AG10803 (cell line): Measurements from ENCODE around the gene ODAD4.

ENCODE experiments used
- DNase-seq: peaks from one replicate; pipeline ENCODE4 v3.0.0; 2010; ENCODE audit warnings: low read depth
- H3K4me3 ChIP-seq: 2 replicates; pipeline ENCODE4 v1.5.1; 2011; ENCODE audit warnings: mild to moderate bottlenecking, low read length, control low read depth
- TF ChIP-seq, protein P1 (sequence below): conservative IDR thresholded peaks from 2 replicates; pipeline ENCODE4 v1.5.1; 2011; ENCODE audit warnings: mild to moderate bottlenecking, low read length, control low read depth, inconsistent platforms

ODAD4 gene

DNA sequence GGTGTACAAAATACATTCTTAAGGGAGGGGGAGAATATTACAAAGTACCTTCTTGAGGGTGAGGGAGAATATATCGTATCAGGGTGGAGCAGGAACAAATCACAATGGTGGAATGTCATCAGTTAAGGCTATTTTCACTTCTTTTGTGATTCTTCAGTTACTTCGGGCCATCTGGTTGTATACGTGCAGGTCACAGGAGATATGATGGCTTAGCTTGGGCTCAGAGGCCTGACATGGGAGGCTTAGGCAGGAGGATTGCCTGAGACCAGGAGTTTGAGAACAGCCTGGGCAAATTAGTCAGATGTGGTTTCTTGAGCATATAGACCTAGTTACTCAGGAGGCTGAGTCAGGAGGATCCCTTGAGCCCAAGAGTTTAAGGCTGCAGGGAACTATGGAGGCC is 13.1 kb downstream of the ODAD4 start:
- no peak for DNase-seq
- TF ChIP-seq, protein P1, sequence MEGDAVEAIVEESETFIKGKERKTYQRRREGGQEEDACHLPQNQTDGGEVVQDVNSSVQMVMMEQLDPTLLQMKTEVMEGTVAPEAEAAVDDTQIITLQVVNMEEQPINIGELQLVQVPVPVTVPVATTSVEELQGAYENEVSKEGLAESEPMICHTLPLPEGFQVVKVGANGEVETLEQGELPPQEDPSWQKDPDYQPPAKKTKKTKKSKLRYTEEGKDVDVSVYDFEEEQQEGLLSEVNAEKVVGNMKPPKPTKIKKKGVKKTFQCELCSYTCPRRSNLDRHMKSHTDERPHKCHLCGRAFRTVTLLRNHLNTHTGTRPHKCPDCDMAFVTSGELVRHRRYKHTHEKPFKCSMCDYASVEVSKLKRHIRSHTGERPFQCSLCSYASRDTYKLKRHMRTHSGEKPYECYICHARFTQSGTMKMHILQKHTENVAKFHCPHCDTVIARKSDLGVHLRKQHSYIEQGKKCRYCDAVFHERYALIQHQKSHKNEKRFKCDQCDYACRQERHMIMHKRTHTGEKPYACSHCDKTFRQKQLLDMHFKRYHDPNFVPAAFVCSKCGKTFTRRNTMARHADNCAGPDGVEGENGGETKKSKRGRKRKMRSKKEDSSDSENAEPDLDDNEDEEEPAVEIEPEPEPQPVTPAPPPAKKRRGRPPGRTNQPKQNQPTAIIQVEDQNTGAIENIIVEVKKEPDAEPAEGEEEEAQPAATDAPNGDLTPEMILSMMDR: no peak
- no peak overlapping the region for H3K4me3 ChIP-seq

DNA sequence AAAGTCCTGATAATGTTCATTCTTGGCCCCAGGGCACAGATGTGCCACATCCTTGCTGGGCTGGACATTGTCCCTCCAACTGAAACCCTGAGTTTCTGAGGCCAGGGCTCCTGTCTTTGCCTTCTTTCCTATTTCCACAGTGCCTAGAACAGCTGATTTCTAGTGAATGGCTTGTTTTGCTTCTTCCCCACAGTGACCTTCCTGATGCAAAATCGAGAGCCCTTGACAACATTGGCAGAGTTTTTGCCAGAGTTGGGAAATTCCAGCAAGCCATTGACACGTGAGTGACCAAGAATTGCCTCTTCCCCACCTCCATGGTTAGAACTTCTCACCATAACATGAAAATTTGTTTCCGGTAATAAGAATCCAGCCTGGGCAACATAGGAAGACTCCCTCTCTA is 14.5 kb downstream of the ODAD4 start:
- TF ChIP-seq, protein P1: no peak
- no peak for DNase-seq
- no peak overlapping the region for H3K4me3 ChIP-seq

DNA sequence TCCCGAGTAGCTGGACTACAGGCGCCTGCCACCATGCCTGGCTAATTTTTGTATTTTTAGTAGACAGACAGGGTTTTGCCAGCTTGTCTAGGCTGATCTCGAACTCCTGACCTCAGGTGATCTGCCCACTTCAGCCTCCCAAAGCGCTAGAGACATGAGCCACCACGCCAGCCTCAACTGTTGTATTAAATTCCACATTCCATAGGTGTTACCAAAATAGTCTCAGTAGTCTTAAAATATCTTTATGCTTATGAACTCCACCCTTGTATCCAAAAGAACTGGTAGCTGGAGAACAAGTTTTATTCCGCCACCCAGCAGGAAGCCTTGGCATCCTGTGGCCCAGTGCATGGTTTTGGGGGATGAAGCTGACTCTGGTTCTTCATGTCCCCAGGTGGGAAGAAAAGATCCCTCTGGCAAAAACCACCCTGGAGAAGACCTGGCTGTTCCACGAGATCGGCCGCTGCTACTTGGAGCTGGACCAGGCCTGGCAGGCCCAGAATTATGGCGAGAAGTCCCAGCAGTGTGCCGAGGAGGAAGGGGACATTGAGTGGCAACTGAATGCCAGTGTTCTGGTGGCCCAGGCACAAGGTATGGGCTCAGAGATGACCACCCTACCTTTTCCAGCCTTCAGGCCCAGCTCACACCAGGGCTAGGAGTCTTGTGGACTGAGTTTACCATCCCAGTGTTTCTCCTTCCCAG is 18.5 kb downstream of the ODAD4 start:
- no peak overlapping the region for H3K4me3 ChIP-seq
- DNase-seq: no peak
- TF ChIP-seq, protein P1: no peak

DNA sequence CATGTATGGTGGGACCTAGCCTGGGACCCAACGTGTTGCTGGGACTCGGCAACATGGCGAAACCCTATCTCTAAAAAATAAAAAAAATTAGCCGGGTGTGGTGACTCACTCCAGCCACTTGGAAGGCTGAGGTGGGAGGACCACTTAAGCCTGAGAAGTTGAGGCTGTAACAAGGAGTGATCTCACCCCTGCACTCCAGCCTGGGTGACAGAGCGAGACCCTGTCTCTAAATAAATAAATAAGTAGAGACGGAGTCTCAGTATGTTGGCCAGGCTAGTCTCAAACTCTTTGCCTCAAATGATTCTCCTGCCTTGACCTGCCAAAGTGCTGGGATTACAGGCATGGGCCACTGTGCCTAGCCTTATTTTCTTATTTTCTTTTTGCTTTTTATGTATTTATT is 26.1 kb downstream of the ODAD4 start:
- DNase-seq: no peak
- H3K4me3 ChIP-seq: no peak overlapping the region
- TF ChIP-seq, protein P1: no peak

DNA sequence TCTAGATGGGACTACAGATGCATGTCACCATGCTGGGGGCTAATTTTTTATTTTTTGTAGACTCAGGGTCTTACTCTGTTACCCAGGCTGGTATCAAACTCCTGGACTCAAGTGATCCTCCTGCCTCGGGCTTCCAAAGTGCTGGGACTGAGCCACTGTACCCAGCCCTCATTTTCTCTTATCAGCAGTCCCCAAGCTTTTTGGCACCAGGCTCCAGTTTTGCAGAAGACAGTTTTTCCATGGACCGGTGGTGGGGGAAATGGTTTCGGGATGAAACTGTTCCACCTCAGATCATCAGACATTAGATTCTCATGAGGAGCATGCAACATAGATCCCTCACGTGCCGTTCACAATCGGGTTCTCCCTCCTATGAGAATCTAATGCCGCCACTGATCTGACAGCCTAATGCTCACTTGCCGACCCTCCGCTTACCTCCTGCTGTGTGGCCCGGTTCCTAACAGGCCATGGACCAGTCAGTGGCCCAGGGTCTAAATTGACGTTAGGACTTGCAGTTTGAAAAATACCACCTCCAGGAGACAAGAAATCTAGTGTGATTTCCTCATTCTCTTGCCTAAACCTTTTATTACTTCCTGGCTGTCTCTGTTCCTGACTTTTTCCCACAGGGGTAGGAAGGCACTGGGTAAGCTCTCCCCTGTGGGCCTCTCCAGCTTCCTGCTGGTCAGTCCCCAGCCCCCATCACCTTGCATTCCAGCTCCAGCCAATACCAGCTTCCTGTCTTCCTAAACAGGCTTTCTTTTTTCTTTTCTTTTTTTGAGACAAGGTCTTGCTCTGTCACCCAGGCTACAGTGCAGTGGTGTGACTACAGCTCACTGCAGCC is 26.8 kb downstream of the ODAD4 start:
- TF ChIP-seq, protein P1: no peak
- H3K4me3 ChIP-seq: no peak overlapping the region
- peak; percentile 64 for DNase-seq

DNA sequence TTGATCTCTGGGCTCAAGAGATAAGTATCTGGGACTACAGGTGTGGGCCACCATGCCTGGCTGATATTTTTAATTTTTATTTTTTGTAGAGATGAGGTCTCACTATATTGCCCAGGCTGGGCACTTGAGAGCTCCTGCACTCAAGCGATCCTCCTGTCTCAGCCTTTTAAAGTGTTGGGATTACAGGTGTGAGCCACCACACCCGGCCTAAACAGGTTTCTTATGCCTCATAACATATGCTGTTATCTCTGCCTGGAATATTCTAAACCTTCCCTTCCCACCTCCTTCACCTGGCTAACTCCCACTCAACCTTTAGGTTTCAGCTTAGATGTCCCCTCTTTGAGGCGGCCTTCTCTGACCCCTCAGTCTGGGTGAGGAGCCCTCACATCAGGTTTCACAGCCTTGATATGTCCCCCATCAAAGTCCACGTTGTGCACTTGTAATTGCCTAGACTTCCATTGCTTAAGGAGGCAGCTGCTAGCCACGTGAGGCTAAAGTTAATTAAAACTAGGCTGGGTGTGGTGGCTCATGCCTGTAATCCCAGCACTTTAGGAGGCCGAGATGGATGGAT is 27.5 kb downstream of the ODAD4 start:
- TF ChIP-seq, protein P1: no peak
- DNase-seq: no peak
- no peak overlapping the region for H3K4me3 ChIP-seq
